ENCODE results near the gene SLC2A2.
A peak's percentile ranks its signal among the peaks of the same experiment; 100 is the strongest.

SLC2A2 gene

DNA sequence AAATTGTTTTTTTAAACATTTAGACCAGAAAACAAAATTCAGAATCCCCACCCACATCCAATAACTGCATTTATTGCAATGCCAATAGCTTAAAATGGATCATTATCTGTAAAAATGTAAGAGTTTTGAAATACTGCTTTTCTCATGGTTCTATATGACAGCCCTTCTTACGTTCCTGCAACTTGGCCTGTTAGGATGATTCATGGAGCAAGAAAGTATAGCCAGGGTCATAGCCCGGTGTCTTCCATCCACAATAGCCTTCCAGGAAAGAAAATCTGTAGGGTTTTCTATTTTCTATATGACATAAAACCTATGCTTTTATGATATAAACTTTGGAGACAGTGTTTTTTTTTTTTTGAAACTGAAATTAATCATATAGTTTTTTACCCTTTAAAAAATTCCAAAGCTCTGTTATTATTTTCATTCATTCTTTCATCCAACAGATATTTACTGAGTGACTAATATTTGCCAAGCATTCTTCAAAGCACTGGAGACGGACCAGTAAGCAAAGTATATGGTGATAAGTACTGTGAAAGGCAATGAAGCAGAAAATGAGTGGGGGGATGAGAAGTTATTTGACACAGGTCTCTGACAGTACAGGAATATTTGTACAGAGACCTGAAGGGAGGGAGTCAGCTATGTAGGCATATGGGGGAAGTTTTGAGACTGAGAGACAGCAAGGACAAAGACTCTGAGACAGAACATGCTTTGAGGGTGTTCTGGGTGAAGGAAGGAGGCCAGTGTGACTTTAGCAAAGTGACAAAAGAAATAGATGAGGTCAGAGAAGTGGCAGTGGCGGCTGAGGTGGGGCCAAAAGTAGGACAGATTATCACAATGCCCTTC lies 29.0 kb upstream of the SLC2A2 start:
- Histone ChIP-seq H3K4me2 (ENCODE audit: low read length) (no peak overlapping the region), H2AFZ (ENCODE audit: low read depth, low read length) (no peak overlapping the region)

DNA sequence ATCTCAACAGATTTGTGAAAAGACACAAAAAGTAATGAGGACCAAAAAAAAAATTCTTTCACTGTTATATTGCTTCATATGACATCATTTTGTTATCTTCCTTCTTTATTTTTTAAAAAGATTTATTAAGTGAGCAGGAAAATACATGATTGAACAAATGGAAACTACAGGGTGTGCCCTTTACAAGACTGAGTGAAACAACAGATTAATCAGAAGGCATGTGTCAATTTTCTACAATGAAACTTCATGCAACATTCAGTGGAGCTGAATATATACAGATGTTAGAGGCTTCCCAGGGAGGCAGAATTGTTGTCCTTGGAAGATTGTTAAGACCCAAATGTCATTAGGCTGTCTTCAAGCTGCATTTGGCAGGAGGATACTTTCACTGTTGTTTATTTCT lies 28.4 kb upstream of the SLC2A2 start:
- Histone ChIP-seq H3K79me2 (ENCODE audit: low read length) (no peaks in the 10 kb centered on the region), H3K9me3 (ENCODE audit: insufficient read depth, low read length) (no peaks in the 10 kb centered on the region), H3K4me3 (ENCODE audit: low read length) (no peak overlapping the region), H3K4me2 (ENCODE audit: low read length) (no peak overlapping the region), H3K4me1 (ENCODE audit: low read length) (no peaks in the 10 kb centered on the region; the same call in 1 of the 2 replicates), H3K27ac (ENCODE audit: low read length) (no peak overlapping the region), H4K20me1 (ENCODE audit: insufficient read depth, low read length) (no peaks in the 10 kb centered on the region), H2AFZ (ENCODE audit: low read depth, low read length) (no peak overlapping the region), H3K27me3 (ENCODE audit: low read depth, low read length) (no peaks in the 10 kb centered on the region), H3K36me3 (replicated peaks; ENCODE audit: low read depth, low read length) (no peaks in the 10 kb centered on the region), H3K9ac (ENCODE audit: low read length) (no peak overlapping the region)
- TF ChIP-seq EZH2phosphoT487 (IDR thresholded peaks at IDR 0.05; ENCODE audit: low read depth), result no peak
- TF ChIP-seq, protein P1, sequence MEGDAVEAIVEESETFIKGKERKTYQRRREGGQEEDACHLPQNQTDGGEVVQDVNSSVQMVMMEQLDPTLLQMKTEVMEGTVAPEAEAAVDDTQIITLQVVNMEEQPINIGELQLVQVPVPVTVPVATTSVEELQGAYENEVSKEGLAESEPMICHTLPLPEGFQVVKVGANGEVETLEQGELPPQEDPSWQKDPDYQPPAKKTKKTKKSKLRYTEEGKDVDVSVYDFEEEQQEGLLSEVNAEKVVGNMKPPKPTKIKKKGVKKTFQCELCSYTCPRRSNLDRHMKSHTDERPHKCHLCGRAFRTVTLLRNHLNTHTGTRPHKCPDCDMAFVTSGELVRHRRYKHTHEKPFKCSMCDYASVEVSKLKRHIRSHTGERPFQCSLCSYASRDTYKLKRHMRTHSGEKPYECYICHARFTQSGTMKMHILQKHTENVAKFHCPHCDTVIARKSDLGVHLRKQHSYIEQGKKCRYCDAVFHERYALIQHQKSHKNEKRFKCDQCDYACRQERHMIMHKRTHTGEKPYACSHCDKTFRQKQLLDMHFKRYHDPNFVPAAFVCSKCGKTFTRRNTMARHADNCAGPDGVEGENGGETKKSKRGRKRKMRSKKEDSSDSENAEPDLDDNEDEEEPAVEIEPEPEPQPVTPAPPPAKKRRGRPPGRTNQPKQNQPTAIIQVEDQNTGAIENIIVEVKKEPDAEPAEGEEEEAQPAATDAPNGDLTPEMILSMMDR (IDR thresholded peaks at IDR 0.05; ENCODE audit: low read depth, low read length), result no peak

More for the DNA sequence above, 29.0 kb upstream of the SLC2A2 start:
- no peaks in the 10 kb centered on the region for H4K20me1 ChIP-seq (ENCODE audit: insufficient read depth, low read length)
- no peaks in the 10 kb centered on the region for H3K27me3 ChIP-seq (ENCODE audit: low read depth, low read length)
- H3K4me3 ChIP-seq (ENCODE audit: low read length), result no peak overlapping the region
- no peaks in the 10 kb centered on the region for H3K36me3 ChIP-seq (replicated peaks; ENCODE audit: low read depth, low read length)
- TF ChIP-seq EZH2phosphoT487 (IDR thresholded peaks at IDR 0.05; ENCODE audit: low read depth), result no peak
- TF ChIP-seq, protein P1 (IDR thresholded peaks at IDR 0.05; ENCODE audit: low read depth, low read length), result no peak
- H3K79me2 ChIP-seq (ENCODE audit: low read length), result no peaks in the 10 kb centered on the region
- no peak overlapping the region for H3K9ac ChIP-seq (ENCODE audit: low read length)
- H3K4me1 ChIP-seq (ENCODE audit: low read length), result no peaks in the 10 kb centered on the region
- H3K27ac ChIP-seq (ENCODE audit: low read length), result no peak overlapping the region
- H3K9me3 ChIP-seq (ENCODE audit: insufficient read depth, low read length), result no peaks in the 10 kb centered on the region

DNA sequence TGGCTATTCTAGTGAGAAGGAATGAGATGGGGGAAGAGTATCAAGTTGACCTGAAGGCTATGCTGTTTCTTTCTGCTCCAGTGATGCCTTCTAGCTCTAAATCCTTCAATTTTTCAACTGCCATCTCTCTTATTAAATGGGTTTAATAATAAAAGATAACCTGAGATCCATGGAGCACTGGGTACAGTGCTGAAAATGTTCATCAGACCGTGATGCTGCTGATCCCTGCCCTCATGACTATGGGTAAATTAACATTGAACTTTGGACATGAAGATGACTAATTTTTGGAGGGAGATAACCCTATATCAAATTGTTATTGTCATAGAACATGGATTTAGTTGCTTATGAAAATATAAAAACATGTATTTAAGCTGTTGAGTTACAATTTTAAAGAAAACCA lies 27.7 kb upstream of the SLC2A2 start:
- Histone ChIP-seq H2AFZ (ENCODE audit: low read depth, low read length) (no peak overlapping the region), H3K4me1 (ENCODE audit: low read length) (no peaks in the 10 kb centered on the region; the same call in 1 of the 2 replicates), H4K20me1 (ENCODE audit: insufficient read depth, low read length) (no peaks in the 10 kb centered on the region), H3K27me3 (ENCODE audit: low read depth, low read length) (no peaks in the 10 kb centered on the region), H3K79me2 (ENCODE audit: low read length) (no peaks in the 10 kb centered on the region), H3K4me2 (ENCODE audit: low read length) (no peak overlapping the region), H3K36me3 (replicated peaks; ENCODE audit: low read depth, low read length) (no peaks in the 10 kb centered on the region), H3K27ac (ENCODE audit: low read length) (no peak overlapping the region), H3K4me3 (ENCODE audit: low read length) (no peak overlapping the region), H3K9me3 (ENCODE audit: insufficient read depth, low read length) (no peaks in the 10 kb centered on the region), H3K9ac (ENCODE audit: low read length) (no peak overlapping the region)
- no peak for TF ChIP-seq EZH2phosphoT487 (IDR thresholded peaks at IDR 0.05; ENCODE audit: low read depth)
- TF ChIP-seq, protein P1 (IDR thresholded peaks at IDR 0.05; ENCODE audit: low read depth, low read length), result no peak

DNA sequence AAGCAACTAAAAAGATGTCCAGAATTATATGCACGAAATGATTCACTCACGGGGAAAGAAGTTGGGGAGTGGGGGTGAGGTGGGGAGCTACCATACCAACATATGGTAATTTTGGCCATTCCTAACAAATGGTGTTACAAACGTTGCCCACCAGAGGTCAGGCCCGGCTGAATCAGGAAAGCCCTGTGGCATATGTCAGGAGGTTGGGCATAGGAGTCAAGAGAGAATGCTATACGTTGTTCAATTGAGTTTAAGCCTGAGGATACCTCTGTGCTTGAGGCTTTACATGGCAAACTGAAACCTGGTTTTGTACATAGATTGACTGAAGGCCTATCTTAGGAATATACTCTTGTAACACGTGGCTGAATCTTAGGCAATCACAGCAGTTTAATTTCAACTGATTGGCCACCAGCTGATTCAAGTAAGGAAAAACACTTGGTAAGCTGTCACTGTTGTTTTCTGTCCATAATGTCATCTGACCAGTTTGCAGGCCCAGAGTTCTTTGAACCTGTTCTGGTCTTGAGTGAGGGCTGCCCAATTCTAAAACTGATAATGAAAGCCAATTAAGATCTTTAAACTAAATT lies 23.4 kb upstream of the SLC2A2 start:
- Histone ChIP-seq H3K4me1 (ENCODE audit: low read length) (no peaks in the 10 kb centered on the region; the same call in 1 of the 2 replicates), H3K27ac (ENCODE audit: low read length) (no peak overlapping the region), H2AFZ (ENCODE audit: low read depth, low read length) (0 out of 2 replicates have a peak overlapping the region, but pooled peaks have one; percentile 22), H3K4me2 (ENCODE audit: low read length) (peak overlapping the region; percentile 21), H3K4me3 (ENCODE audit: low read length) (no peak overlapping the region), H3K36me3 (replicated peaks; ENCODE audit: low read depth, low read length) (no peaks in the 10 kb centered on the region), H3K27me3 (ENCODE audit: low read depth, low read length) (no peaks in the 10 kb centered on the region), H4K20me1 (ENCODE audit: insufficient read depth, low read length) (no peaks in the 10 kb centered on the region), H3K9me3 (ENCODE audit: insufficient read depth, low read length) (no peaks in the 10 kb centered on the region), H3K9ac (ENCODE audit: low read length) (no peak overlapping the region), H3K79me2 (ENCODE audit: low read length) (no peaks in the 10 kb centered on the region)
- TF ChIP-seq EZH2phosphoT487 (IDR thresholded peaks at IDR 0.05; ENCODE audit: low read depth), result no peak
- TF ChIP-seq, protein P1 (IDR thresholded peaks at IDR 0.05; ENCODE audit: low read depth, low read length), result peak; percentile 80

All from OCI-LY3 (cell line).